ENCODE measurements around the gene ASCL3.
A peak's percentile ranks its signal among the peaks of the same experiment; 100 is the strongest.
"Not testable (repeated sequence)": the region's sequence is repeated elsewhere in the genome, so short reads cannot be mapped to it uniquely, and the experiment has no call there.

ASCL3 gene, protein sequence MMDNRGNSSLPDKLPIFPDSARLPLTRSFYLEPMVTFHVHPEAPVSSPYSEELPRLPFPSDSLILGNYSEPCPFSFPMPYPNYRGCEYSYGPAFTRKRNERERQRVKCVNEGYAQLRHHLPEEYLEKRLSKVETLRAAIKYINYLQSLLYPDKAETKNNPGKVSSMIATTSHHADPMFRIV

DNA sequence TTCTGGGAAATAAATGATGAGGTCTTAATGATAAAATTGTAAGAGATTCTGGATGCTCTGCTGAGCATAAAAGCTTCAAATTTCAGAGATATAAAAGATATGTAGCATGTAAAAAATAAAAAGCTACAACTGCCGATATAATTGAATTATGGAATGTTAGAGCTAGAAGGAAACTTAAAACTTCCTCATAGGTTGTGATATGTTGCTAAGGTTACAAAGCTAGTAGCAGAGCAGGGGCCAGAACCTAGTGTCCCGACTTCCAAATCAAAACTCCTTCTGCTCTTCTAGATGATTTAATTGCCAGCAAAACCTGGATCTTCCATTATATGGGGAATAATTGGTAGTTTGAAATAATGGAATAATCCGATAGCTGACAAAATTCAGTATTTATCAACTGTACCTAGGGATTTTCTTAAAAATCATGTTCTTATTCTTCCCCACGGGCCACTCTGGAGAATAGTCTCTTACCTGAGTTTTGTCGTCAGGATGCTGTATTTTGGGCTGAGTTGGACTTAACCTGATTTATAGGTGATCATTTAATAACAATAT, at the start of gene ASCL3:
Gene ASCL3 (minus strand): TSS at position 499 of the 549 bp plus-strand sequence. CDS start 4,855 bp downstream, outside the sequence.
- no peak for DNase-seq (ENCODE audit: low spot score)

DNA sequence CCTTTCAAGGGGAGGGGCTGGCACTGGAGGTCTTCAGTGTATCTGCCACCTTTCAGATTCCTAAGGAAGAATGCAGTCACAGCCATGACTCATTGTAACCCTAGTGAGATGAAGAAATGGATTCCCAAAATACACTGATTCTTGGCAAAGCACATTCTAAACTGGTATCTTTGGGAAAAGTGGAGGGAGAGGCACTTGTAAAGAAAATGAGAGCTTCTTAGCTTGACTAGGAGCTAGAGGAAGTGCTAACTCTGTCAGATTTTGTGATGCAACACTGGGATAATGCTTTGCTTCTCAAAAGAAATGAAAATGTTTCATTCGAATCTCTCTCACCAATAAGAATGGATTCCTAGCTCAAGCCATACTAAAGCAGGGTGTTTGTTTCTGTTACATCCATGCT, 46.6 kb upstream of the ASCL3 start:
- DNase-seq (ENCODE audit: low spot score) = peak; percentile 71

DNA sequence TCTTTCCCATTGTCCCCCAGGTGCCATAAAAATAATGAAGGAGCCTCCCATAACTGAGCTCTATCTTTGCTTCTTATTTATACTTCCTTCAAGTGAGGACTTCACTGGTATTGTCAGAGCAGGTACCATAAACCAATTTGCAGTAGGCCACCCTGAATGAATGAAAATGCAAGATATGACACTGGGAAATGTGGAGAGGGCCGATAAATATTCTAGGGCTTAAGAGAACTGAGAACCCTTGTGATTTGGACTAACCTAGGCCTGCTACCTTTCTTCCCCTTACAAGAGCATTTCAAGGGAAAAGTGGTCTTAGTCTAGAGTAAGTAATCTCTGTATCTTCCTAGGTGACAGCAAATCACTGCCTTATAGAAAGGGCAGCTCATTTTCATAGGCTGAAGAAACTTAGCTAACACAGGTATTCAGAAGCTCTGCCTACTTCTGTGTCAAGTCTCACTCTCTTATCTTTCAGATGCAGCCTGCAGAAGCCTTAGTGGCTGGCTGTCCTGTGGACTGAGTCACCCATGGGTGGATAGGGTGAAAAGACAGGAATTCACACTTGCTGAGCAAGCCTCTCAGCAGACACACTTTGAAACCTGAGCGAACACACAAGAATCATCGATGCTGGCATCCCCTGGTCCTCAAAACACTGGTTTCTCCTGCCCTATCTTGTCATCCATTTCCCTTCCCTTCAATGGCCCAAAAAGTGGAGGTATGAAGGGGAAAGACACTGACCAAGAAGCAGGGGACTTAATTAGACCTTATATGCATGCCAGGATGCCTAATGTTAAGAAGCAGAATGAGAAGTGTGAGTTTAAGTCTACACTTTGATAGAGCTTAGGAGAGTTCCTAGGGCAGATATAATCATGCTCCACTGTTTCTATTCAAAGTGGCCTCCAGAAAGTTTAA, 45.8 kb upstream of the ASCL3 start:
- DNase-seq (ENCODE audit: low spot score) = peak; percentile 62

DNA sequence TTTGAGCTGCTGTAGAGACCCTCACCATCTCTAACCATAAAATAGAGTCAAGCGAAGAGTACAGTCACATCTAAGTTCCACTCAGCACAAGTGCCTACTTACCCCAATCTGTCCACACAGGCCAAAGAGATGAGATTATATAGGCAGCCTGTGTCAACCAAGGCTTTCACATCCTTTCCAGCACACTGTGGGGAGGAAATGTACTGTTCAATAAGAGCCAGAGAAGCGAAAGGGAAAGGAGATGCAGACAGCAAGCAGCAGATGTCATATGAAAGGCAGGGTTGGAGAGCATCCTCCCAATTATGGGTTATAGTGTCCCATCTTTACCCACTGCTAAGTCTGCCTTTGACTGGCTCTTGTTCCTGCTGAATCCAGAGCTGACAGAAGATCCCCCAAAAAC, 44.6 kb upstream of the ASCL3 start:
- DNase-seq (ENCODE audit: low spot score) = no peak

DNA sequence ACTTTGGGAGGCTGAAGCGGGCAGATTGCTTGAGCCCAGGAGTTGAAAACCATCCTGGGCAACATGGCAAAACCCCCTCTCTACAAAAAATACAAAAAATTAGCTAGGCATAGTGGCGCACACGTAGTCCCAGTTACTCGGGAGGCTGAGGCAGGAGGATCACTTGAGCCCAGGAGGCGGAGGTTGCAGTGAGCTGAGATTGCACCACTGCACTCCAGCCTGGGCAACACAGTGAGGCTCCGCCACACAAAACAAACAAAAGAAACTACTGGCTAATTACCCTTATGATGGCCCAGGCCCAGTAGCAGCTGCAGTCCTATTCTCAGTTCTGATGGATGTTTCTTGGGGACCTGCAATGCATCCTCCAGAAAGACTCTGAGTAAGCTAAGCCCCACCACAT, 44.0 kb upstream of the ASCL3 start:
- not testable (repeated sequence) for DNase-seq (ENCODE audit: low spot score)

DNA sequence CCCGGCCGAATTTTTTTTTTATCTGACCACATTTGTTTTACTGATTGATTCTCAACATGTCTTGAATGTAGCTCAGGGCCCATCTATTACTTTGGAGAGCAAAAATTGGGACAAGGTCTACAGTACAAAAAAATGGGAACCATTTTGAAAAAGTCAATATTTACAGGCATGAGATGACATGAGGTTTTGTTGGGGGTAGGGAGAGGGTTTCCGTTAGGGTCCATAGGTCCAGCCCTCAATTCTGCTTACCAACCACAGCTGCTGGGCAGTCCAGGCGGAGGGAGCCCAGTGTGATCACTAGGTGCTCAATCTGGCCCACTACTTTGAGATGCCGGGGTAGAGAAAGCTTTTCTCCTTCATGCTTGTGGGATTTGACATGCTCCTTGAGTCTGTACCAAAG, 42.6 kb upstream of the ASCL3 start:
- DNase-seq (ENCODE audit: low spot score) = no peak

DNA sequence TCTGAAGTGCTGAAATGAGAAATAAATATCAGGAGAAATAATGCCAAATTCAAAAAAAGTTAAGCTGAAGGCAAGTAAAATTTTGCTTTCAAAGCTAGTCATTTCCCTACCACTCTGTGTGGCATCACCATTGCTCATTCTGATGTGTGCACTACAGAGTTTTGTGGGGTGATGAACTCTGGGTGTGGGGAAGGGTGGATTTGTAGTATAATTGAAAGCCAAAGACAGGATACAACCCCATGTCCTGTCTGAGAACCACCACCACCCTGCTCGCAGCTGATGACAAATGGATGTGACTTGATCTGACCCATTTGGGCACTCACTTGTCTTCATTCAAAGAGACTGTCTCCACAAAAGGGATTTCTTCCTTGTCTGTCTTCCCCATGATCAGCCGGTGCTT, 40.7 kb upstream of the ASCL3 start:
- no peak for DNase-seq (ENCODE audit: low spot score)

DNA sequence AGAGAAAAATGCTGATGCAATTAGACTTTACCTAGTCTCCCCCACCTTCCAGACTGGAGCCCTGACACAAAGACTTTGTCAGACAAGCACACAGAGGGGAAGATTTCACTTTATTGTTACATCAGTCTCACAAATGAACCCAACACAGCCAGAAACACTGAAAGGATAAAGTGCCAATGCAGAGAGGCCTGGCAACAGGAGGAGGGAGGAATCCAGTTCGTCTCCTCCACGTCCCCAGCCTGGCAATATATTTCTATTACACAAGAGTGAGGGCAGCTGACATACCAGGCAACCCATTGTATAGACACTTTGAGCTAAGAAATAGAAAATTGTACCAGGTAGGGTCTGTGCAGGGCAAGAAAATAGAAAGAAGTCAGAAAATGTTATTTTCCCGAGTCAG, 37.7 kb upstream of the ASCL3 start:
- DNase-seq (ENCODE audit: low spot score) = no peak

DNA sequence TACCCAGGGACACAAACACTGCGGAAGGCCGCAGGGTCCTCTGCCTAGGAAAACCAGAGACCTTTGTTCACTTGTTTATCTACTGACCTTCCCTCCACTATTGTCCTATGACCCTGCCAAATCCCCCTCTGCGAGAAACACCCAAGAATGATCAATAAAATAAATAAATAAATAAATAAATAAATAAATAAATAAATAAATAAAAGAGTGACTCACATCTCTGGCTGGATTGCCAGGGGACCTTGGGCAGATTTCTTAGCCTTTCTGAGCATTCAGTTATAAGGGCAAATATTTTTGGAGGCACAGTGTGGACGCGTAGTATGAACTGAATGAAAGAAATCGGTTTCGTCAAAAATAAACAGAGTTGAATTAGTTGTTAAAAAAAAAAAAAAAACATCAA, 36.5 kb upstream of the ASCL3 start:
- DNase-seq (ENCODE audit: low spot score) = not testable (repeated sequence)

DNA sequence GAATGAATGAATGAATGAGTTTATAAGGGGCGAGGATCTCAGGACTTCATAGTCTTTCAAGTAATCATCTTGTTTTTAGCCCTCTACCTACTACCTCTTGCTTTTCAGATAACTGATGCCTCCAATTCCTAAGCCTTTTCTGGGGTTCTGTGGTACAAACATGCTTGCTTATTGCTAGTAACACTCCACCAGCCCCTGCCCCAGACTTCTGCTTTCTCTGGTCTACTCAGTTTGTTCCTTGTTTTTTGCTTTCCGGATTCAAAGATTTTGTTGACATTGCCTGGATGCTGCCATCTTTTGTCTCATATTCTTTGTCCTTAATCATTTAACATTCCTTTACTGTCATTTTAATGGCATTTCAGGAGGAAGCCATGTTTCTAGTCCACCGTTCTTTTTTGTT, 30.3 kb upstream of the ASCL3 start:
- DNase-seq (ENCODE audit: low spot score) = no peak

DNA sequence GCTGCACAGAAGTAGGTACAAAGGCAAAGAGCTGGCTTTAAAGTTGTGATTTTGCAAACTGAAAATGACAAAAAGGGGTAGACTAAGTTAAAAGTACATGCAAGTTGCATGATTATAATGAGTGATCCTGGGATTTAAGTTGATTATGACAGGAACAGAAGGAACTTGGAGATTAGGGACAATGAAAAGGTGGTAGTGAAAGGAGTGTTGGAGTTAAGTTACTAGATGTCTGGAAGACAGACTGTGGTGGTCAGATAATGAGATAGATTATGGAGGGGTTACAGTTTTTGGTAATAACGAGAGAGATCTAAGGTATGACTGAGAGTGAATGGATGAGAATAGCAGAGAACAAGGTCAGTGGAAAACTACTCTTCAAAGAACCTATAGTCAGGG, 29.1 kb upstream of the ASCL3 start:
- DNase-seq (ENCODE audit: low spot score) = no peak

DNA sequence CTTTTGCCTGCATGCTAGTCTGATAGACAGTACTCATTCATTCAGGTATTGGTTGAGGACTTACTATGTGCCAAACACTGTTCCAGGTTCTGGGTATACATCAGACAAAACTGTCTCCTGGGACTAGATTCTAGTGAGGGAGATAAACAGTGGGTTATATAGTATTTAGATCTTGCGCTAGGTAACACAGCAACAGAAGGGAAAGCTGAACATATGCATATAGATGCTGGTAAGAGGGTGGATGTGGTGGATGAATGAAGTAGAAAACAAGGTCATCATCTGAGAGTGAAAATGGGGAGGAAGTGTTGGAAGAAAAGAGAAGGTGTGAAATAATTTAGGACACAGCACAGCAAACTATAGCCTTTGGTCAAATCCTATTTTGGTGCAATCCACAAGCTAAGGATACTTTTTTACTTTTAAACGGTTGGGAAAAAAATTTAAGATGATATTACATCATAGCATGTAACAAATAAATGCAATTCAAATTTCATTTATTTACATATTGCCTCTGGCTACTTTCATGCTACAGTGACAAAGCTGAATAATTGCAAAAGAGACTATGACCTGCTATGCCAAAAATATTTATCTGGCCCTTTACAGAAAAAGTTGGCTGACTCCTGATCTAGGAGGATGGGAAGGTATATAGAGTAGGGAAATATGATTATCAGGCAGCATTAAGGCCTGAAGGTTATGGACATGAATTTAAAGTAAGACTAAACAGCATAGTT, 28.5 kb upstream of the ASCL3 start:
- no peak for DNase-seq (ENCODE audit: low spot score)

DNA sequence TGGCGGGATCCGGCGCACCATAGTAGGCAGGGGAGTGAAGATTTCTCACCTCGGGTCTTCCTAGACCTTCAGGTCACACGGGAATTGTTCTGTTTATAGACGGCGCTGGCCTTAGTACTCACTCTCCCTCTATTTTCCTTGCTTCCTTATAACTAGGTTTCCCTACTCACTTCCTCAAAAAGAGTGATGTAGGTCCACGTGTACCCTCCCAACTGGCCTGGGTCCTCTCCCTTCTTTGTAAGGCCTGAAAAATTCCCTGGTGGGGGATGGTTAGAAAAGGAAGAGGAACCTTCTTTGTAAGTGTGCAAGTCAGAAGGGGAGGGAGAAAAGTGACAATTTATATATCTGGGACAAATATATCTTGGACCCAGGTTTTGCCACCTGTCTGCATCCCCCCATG, 24.4 kb upstream of the ASCL3 start:
- no peak for DNase-seq (ENCODE audit: low spot score)

DNA sequence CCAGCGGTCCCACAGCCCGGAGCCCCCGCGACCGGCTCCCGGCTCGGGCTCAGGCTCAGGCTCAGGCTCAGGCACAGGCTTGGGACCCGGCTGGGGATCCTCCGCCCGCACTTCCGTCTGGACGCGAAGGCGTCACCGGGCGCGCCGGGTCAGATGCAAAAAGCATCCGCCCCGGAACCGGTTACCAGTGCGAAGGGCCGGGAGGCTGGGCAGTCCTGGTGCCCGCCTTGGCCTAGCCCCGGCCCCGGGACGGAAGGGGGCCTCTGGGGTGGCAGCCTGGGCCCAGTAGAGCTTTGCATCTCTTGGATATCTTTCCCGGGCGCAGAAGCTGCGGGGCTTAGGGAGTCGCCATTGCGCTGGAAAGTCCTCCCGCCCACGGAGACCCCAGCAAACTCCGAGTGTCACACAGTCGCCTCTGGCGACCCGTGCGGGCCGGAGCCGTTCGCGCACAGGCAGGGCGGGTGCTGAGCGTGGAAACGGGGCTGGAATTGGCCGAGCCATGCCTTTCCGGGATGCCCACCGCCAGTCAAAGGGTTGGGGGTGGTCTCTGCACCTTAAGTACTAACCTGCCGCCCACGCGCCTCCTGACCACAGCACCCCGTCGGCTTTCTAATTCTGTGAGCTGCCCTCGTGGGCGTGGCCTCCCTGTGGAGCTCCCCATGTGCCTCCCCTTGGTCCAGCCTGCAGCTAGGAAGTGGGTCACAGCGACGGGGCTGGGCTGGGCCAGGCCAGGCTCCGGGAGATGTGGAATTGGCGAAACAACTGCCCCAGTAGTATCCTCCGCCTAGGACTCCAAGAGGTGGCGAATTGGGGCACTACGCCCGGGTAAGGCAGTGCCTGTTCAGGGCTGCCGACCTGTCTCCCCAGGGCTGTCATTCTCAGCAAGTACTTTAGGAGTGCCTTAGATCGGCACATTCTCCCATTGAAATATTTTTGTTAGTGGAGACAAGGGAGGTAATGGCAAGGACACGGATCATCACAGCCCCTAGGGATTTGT, 21.8 kb upstream of the ASCL3 start, which contains the start of gene TMEM9B:
Gene TMEM9B (minus strand): TSS at position 119 of the 997 bp plus-strand sequence. CDS start 129 bp downstream, outside the sequence.
- DNase-seq (ENCODE audit: low spot score) = peak; percentile 91

DNA sequence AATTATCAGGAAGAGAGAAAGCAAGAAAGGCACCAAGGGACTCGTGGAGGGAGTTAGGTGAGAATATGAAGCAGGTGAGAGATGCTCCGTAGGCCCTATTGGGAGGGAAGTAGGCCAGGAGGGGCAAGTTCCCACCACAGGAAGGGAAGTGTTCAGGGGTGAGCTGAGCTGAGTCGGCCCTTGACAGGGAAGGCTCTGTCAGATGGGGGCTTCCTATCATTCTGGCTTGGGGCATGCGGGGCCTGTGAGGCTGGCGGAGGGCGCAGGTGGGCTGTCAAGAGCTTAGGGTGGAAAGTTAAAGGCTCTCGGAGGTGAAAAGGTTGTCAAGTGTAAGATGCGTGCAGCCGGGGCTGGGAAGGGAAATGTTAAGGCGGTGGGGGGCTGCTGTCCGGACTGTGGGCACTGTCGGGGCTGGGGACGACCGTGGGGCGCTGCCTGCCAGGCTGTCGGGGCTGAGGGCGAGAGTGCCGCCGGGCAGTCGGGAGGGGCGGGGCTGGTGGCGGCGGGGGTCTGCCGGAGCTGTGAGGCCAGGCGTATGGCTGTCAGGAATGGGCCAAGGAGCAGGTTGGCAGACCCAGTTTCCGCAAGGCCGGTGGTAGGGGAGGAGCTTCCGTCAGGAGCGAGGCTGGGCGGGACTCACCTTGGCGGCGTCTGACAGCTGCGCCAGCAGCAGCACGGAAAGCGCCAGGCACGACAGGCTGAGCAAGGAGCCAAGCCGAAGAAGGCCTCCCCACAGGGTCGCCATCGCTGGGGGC, 20.9 kb upstream of the ASCL3 start:
- DNase-seq (ENCODE audit: low spot score) = peak; percentile 55

DNA sequence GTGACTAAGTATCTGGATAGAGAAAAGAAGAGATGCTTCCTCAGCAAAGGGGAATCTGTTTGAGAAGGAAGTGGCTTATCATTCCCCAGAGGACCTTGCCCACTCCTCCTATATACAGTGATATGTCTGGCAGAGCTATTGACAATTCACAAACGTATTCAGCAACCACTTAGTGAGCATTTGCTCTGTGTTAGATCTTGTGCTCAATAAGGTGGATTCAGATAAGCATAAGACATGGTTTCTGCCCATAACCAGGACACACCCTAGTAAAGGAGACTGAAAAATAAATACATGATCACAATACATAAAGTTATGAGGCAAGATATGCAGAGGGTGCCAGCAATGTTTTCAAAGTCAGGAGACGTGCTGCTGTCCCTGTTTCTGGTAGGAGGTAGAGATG, 20.0 kb upstream of the ASCL3 start:
- no peak for DNase-seq (ENCODE audit: low spot score)

DNA sequence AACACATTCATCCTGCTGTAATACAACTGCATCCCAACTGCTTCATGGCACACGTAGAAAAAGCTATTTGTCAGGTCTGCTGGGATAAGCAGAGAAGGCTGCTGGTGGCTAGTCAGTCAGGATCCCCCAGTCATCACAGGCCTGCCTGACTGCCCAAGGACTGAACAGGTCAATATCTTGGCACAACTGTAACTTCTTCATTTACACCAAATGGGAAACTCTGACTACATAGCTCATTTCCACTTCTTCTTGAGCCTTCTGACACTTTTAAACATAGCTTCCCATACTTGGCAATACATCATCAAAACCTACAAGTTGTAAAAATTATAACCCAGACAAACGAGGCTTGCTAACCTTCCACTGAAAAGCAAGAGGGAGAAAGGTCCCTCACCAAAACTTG, 18.6 kb upstream of the ASCL3 start:
- DNase-seq (ENCODE audit: low spot score) = no peak

DNA sequence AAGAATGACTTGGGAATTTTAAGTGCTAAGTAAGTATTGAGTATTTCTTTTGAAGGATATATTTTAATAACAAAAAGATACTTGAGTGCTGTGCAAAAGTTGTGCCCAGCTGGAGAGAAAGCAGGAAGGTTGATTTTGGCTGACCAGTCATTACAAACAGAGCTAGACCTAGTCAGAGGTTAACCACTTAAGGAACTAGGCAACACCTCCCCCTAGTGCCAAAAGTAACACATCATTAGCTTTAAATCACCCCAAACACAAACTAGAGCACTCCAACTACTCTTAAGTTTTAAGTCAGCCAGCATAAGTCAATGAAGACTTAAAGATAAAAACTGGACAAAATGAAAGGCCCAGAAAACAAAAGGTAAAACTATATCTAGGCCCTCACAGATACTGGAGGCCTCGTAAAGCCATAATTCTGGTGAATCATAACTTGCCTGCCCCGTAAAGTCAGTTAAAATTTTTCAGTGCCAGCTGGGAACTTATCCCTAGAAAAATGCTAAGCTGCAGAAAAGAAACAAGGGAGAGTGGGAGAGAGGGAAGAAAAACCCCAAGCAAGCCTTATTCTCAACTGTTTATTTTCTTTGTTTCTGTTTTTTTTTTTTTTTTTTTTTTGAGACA, 16.8 kb upstream of the ASCL3 start:
- peak; percentile 74 for DNase-seq (ENCODE audit: low spot score)

DNA sequence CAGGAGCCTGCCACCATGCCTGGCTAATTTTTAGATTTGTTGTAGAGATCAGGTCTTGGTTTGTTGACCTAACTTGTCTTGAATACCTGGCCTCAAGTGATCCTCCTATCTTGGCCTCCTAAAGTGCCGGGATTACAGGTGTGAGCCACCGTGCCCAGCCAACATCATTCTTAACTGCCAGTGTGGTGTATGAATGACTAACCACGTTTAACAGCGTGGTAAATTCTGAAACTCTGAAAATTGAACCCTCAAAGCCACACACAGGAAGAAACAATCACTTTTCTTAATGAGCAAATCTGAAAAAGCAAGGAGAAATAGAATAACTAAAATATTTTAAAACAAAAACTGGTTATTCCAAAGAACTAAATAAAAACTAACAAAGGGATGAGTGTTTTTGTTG, 14.0 kb upstream of the ASCL3 start:
- DNase-seq (ENCODE audit: low spot score) = no peak

DNA sequence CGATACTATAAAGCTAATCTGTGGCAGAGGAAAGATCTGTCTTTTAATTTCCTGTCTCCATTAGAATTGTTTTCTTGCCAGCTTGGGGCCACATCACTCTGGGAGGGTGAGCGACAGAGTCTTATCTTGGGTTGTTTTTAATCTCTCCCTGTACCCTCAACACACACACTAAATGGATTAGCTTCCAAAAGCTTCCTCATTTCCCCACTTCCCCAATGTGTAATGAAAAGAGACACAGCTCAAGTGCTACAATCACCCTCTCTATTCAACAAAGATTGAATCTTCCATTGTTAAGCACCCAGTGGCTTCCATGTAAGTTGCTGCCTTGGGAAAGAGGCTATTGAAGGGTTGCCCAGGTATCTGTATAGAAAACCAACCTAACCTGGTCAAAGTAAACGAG, 6.1 kb upstream of the ASCL3 start:
- DNase-seq (ENCODE audit: low spot score) = no peak

All from hepatic stellate cell (primary cell).